ENCODE measurements around the gene SYS1.

Gene SYS1

DNA sequence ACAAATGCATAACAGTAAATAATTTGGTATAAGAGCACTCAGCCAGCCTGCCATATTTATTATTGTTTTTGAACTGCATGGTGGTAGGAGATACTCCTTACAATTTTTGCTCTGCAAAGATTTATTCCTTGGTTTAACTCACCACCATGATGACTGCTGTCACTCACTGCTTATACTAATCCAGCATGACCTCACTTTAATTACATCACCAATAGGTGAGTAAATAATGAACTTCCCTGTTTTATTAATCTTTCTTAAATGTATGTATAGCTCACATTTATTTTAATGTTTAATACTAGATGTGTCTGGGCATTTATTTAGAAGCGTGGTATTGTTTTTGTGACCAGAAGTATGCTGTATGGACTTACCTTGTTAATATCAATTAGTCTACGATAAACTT is 28.0 kb downstream of the SYS1 start:
- H3K4me3 ChIP-seq (ENCODE audit: low read length) = no peak overlapping the region
- TF ChIP-seq, protein P1, sequence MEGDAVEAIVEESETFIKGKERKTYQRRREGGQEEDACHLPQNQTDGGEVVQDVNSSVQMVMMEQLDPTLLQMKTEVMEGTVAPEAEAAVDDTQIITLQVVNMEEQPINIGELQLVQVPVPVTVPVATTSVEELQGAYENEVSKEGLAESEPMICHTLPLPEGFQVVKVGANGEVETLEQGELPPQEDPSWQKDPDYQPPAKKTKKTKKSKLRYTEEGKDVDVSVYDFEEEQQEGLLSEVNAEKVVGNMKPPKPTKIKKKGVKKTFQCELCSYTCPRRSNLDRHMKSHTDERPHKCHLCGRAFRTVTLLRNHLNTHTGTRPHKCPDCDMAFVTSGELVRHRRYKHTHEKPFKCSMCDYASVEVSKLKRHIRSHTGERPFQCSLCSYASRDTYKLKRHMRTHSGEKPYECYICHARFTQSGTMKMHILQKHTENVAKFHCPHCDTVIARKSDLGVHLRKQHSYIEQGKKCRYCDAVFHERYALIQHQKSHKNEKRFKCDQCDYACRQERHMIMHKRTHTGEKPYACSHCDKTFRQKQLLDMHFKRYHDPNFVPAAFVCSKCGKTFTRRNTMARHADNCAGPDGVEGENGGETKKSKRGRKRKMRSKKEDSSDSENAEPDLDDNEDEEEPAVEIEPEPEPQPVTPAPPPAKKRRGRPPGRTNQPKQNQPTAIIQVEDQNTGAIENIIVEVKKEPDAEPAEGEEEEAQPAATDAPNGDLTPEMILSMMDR (conservative IDR thresholded peaks at IDR 0.05; ENCODE audit: low read depth, low read length) = no peak
- no peak for DNase-seq (ENCODE audit: low read depth)

DNA sequence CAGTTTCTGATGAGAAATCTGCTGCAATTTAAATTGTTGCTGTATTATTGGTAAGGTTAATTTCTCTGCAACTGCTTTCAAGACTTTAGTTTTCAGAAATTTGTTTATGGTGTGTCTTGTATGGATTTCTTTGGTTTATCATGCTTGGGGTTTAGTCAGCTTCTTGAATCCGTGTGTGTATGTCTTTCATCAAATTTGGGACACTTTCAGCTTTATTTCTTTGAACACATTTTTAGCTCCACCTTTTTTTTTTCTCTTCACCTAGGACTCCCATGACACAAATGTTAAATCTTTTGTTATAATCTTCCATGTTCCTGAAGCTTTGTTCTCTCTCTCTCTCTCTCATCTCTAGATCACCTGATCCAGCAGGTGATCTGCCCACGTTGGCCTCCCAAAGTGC is 28.6 kb downstream of the SYS1 start:
- TF ChIP-seq, protein P1 (conservative IDR thresholded peaks at IDR 0.05; ENCODE audit: low read depth, low read length) = no peak
- DNase-seq (ENCODE audit: low read depth) = no peak
- no peak overlapping the region for H3K4me3 ChIP-seq (ENCODE audit: low read length)

DNA sequence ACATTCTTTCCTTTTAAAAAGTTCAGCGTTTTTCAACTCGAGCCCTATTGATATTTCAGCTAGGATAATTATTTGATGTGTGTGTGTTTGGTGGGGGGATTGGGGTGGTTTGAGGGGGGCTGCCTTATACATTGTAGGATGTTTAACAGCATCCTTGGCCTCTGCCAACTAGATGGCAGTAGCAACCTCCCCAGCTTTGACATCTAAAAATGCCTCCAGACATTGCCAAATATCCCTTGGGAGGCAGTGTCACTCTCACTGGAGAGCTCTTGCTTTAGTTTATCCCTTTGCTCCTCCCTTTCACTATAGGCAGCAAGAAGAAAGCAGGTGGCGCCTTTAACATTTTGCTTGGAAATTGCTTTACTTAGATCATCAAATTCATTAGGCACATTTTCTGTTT is 29.8 kb downstream of the SYS1 start:
- H3K4me3 ChIP-seq (ENCODE audit: low read length) = no peak overlapping the region
- TF ChIP-seq, protein P1 (conservative IDR thresholded peaks at IDR 0.05; ENCODE audit: low read depth, low read length) = peak; percentile 28
- DNase-seq (ENCODE audit: low read depth) = no peak

DNA sequence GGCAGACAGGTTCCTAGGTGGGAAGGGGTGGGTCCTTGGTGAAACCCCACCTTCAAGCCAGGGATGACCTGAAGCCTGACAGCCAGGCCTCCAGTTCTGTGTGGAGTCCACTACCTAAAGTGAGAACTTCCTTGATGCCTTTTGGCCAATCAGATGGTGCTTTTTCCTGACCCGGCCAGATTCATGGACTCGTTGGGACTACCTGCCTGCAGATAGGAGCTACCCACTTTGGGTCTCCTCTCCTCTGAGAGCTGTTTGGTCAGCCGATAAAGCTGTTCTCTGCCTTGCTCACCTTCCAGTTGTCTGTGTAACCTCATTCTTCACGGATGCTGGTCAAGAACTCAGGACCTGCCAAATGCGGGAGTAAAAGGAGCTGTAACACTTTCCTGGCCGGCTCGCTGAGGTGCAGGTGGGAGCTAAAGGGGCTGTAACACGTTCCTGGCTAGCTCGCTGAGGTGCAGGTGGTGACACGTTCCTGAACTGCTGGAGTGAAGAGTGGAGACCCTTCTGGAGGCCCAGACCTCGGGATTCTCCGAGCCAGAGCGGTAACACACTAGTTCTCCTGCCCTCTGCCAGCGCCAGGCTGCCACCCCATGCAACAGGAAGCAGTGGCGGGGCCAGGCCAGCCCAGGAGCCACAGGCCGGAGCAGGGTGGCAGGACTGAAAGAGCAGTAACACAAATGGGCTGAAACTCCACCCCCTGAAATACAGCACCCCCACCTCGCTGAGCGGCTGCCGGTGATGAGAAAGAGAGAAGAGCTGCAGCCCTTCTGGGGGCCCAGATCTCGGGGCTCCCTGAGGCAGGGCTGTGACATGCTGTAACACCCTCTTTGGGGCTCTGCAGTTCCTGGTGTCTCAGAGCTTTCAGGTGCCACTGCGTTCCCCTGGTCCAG is 31.5 kb downstream of the SYS1 start:
- no peak for DNase-seq (ENCODE audit: low read depth)
- no peak overlapping the region for H3K4me3 ChIP-seq (ENCODE audit: low read length)
- TF ChIP-seq, protein P1 (conservative IDR thresholded peaks at IDR 0.05; ENCODE audit: low read depth, low read length) = no peak

DNA sequence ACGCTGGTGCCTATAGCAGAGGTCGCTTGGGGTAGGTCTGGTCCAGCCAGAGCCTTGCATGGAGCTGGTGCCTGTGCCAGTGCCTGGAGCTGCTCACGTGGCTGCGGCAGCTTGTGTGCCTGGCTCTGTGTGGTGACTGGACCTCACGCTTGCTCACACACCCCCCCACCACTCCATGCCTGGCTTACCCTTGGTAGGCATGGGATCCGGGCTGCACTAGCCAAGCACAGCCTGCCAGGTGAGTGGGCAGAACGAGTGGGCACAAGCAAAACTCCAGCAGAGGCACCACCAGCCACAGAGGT is 32.1 kb downstream of the SYS1 start:
- DNase-seq (ENCODE audit: low read depth) = no peak
- TF ChIP-seq, protein P1 (conservative IDR thresholded peaks at IDR 0.05; ENCODE audit: low read depth, low read length) = no peak
- H3K4me3 ChIP-seq (ENCODE audit: low read length) = no peak overlapping the region

DNA sequence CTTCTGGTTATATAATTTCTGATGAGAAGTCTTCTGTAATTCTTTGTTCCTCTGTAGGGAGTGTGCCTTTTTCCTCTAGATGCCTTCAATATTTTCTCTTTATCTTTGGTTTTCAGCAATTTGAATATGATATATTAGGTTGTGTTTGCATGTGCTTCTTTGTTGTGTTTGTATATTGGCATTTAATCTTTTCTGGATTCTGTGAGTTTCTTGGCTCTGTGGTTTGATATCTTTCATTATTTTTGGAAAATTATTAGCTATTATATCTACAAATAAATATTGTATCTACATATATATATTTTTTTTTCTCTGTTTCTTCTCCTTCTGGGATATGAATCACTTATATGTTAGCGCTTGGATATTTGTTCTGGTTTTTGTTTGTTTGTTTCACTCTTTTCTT is 36.1 kb downstream of the SYS1 start:
- TF ChIP-seq, protein P1 (conservative IDR thresholded peaks at IDR 0.05; ENCODE audit: low read depth, low read length) = no peak
- no peak for DNase-seq (ENCODE audit: low read depth)
- H3K4me3 ChIP-seq (ENCODE audit: low read length) = no peak overlapping the region

DNA sequence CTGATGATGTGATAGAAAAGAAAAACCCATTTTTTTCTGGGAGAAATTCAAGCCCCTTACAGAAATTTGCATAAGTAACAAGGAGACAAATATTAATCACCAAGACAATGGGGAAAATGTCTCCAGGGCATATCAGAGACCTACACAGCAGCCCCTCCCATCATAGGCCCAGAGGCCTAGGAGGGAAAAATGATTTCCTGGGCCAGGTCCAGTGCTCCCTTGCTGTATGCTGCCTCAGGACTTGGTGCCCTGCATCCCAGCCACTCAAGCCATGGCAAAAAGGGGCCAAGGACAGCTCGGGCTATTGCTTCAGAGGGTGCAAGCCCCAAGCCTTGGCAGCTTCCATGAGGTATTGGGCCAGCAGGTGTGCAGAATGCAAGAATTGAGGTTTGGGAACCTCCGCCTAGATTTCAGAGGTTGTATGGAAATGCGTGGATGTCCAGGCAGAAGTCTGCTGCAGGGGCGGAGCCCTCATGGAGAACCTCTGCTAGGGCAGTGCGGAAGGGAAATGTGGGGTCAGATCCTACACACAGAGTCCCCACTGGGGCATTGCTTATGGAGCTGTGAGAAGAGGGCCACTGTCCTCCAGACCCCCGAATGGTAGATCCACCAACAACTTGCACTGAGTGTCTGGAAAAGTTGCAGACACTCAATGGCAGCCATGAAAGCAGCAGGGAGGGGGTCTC is 37.5 kb downstream of the SYS1 start:
- no peak for DNase-seq (ENCODE audit: low read depth)
- H3K4me3 ChIP-seq (ENCODE audit: low read length) = no peak overlapping the region
- TF ChIP-seq, protein P1 (conservative IDR thresholded peaks at IDR 0.05; ENCODE audit: low read depth, low read length) = no peak
